HG03571 (cell line): Measurements from ENCODE around the gene KLRK1.
"Not testable (repeated sequence)": the region's sequence is repeated elsewhere in the genome, so short reads cannot be mapped to it uniquely, and the experiment has no call there.

Source experiments
- ATAC-seq: cut with Tn5 transposase; IDR thresholded peaks from one replicate; pipeline ENCODE4 v1.9.1; 2021; ENCODE audit not compliant: unreplicated experiment

The KLRK1 gene

GRCh38 chr12:10389904-10390303 is at the start of gene KLRK1:
TSS of gene KLRK1 (minus strand) at chr12:10390041. CDS start at chr12:10388810, 1,231 bp downstream.
- no peak for ATAC-seq

GRCh38 chr12:10437601-10438000 is 47.8 kb upstream of the KLRK1 start:
- not testable (repeated sequence) for ATAC-seq

GRCh38 chr12:10435816-10436215 is 46.0 kb upstream of the KLRK1 start, which contains the start of gene KLRC2:
TSS of gene KLRC2 (minus strand) at chr12:10436010. CDS start at chr12:10435986, 24 bp downstream.
- ATAC-seq = not testable (repeated sequence)

- not testable (repeated sequence) for ATAC-seq
Measured at GRCh38 chr12:10430623-10431022, 40.8 kb upstream of the KLRK1 start.

- not testable (repeated sequence) for ATAC-seq
Measured at GRCh38 chr12:10425938-10426337, 36.1 kb upstream of the KLRK1 start.

GRCh38 chr12:10424260-10424899 is 34.5 kb upstream of the KLRK1 start:
- not testable (repeated sequence) for ATAC-seq

- ATAC-seq = not testable (repeated sequence)
Measured at GRCh38 chr12:10422159-10422558, 32.3 kb upstream of the KLRK1 start.

GRCh38 chr12:10420334-10420733 is 30.5 kb upstream of the KLRK1 start, which contains the start of gene KLRC3:
TSS of gene KLRC3 (minus strand) at chr12:10420595. CDS start at chr12:10420550, 45 bp downstream.
- ATAC-seq = not testable (repeated sequence)

GRCh38 chr12:10409392-10409791 is 19.6 kb upstream of the KLRK1 start, which contains the start of gene KLRC4:
TSS of gene KLRC4 (minus strand) at chr12:10409757. CDS start at chr12:10409575, 182 bp downstream.
- no peak for ATAC-seq

GRCh38 chr12:10408842-10409241 is 19.0 kb upstream of the KLRK1 start:
- no peak for ATAC-seq

GRCh38 chr12:10406725-10407124 is 16.9 kb upstream of the KLRK1 start:
- ATAC-seq = no peak

GRCh38 chr12:10405294-10405693 is 15.5 kb upstream of the KLRK1 start:
- ATAC-seq = no peak

- ATAC-seq = no peak
Measured at GRCh38 chr12:10404798-10405197, 15.0 kb upstream of the KLRK1 start.

GRCh38 chr12:10400829-10401228 is 11.0 kb upstream of the KLRK1 start:
- no peak for ATAC-seq

- ATAC-seq = no peak
Measured at GRCh38 chr12:10398168-10398567, 8.3 kb upstream of the KLRK1 start.

- ATAC-seq = no peak
Measured at GRCh38 chr12:10397296-10397695, 7.5 kb upstream of the KLRK1 start.

GRCh38 chr12:10396176-10396575 is 6.3 kb upstream of the KLRK1 start:
- ATAC-seq = not testable (repeated sequence)

GRCh38 chr12:10395390-10395998 is 5.7 kb upstream of the KLRK1 start:
- ATAC-seq = peak; percentile 73

GRCh38 chr12:10394531-10395152 is 4.8 kb upstream of the KLRK1 start:
- not testable (repeated sequence) for ATAC-seq

- ATAC-seq = no peak
Measured at GRCh38 chr12:10393291-10393690, 3.5 kb upstream of the KLRK1 start.

GRCh38 chr12:10392394-10392930 is 2.6 kb upstream of the KLRK1 start:
- peak; percentile 77 for ATAC-seq
